ENCODE data around the gene EGR1. TPM values are rescaled to one million over a fixed set of nuclear protein-coding genes. Genes with fewer than 3 reads are reported as not detected.

The EGR1 gene
- polyA plus RNA-seq, 1 of the 3 experiments (the other 2 are of a cell fraction), result 48.0 TPM

- no peaks in the 10 kb centered on the region for H3K9me2 ChIP-seq
- CTCF ChIA-PET, result interaction anchor here (1.2 to 1.6 kb wide), 3 partner anchors 59 to 103 kb away, joined by 3 to 5 read pairs (median 4); no protein-coding TSS in a partner anchor
- no peak overlapping the region for H3K4me3 ChIP-seq (ENCODE audit: low read depth in 2 of 2, low read length in 1 of 2)
- no peaks in the 10 kb centered on the region for H3K36me3 ChIP-seq (replicated peaks in 1 of 2; ENCODE audit: control insufficient read depth in 1 of 2, insufficient read depth in 2 of 2, low read length in 1 of 2)
- H4K20me1 ChIP-seq (ENCODE audit: insufficient read depth), result no peaks in the 10 kb centered on the region
- no peaks in the 10 kb centered on the region for H3F3A ChIP-seq (replicated peaks; ENCODE audit: insufficient read depth)
- TF ChIP-seq ELF1 (IDR thresholded peaks at IDR 0.05), result no peak
- TF ChIP-seq JUND (IDR thresholded peaks at IDR 0.05), result no peak
- TF ChIP-seq TAF1 (IDR thresholded peaks at IDR 0.05; ENCODE audit: borderline replicate concordance, low read depth, low read length), result no peak
- TF ChIP-seq FOSL2 (IDR thresholded peaks at IDR 0.05; ENCODE audit: borderline replicate concordance, low read depth), result no peak
- TF ChIP-seq EZH2phosphoT487 (IDR thresholded peaks at IDR 0.05; ENCODE audit: borderline replicate concordance, low read depth), result no peak
- no peak for TF ChIP-seq MEF2A (IDR thresholded peaks at IDR 0.05; ENCODE audit: borderline replicate concordance, low read depth)
- no peak for TF ChIP-seq RFX5 (IDR thresholded peaks at IDR 0.05; ENCODE audit: low read length)
- TF ChIP-seq POLR2AphosphoS5 (IDR thresholded peaks at IDR 0.05; ENCODE audit: low read depth, low read length), result no peak
- no peak for TF ChIP-seq FOXJ3 (CRISPR knock-in tag; IDR thresholded peaks at IDR 0.05)
- TF ChIP-seq RAD21 (IDR thresholded peaks at IDR 0.05; ENCODE audit: low read length), result no peak
- TF ChIP-seq USF2 (IDR thresholded peaks at IDR 0.05; ENCODE audit: borderline replicate concordance, low read depth, low read length), result no peak
- TF ChIP-seq NRF1 (IDR thresholded peaks at IDR 0.05; ENCODE audit: low read depth, low read length), result no peak
- no peak for TF ChIP-seq IRF3 (IDR thresholded peaks at IDR 0.05; ENCODE audit: low read depth, low read length)
- no peak for TF ChIP-seq FOXM1 (IDR thresholded peaks at IDR 0.05; ENCODE audit: low read depth)
- TF ChIP-seq TCF12 (IDR thresholded peaks at IDR 0.05), result no peak
- no peak for TF ChIP-seq SIN3A (IDR thresholded peaks at IDR 0.05; ENCODE audit: borderline replicate concordance, low read depth, low read length)
- no peak for TF ChIP-seq NFIC (IDR thresholded peaks at IDR 0.05; ENCODE audit: borderline replicate concordance)
- no peak for TF ChIP-seq CHD2 (IDR thresholded peaks at IDR 0.05; ENCODE audit: low read length, partially characterized antibody)
- TF ChIP-seq EP300 (IDR thresholded peaks at IDR 0.05; ENCODE audit: borderline replicate concordance in 1 of 2, low read depth in 1 of 2, low read length in 1 of 2), result no peak
- no peak for TF ChIP-seq ZBTB33 (IDR thresholded peaks at IDR 0.05; ENCODE audit: borderline replicate concordance, low read depth)
- H2AFZ ChIP-seq (ENCODE audit: low read depth), result no peak overlapping the region
- POLR2A ChIA-PET, result no interaction called here
- H3K9me3 ChIP-seq, result no peaks in the 10 kb centered on the region
- H3K9ac ChIP-seq, result no peak overlapping the region
- H3K27ac ChIP-seq (ENCODE audit: low read depth in 2 of 2, low read length in 1 of 2), result no peak overlapping the region
- H3K4me1 ChIP-seq (ENCODE audit: control insufficient read depth in 1 of 2, insufficient read depth in 2 of 2, low read depth in 1 of 2, low read length in 1 of 2), result peaks cover 13 to 25% of the 10 kb centered on the region in 2 experiments; a peak in 3 of 4 replicates
- 95% methylated on average over 7 of the region's 22 CpGs for WGBS (ENCODE audit: low lambda C conversion rate)
- H3K27me3 ChIP-seq (ENCODE audit: insufficient read depth), result no peaks in the 10 kb centered on the region
- no peak overlapping the region for H3K4me2 ChIP-seq
- DNase-seq, result no peak
- H3K79me2 ChIP-seq (ENCODE audit: insufficient read depth), result no peaks in the 10 kb centered on the region
Observed at GRCh38 chr5:138444774-138445546, 20.3 kb upstream of the EGR1 start.
